Measurements from ENCODE around the gene LRMDA.

LRMDA gene

GRCh38 chr10:75864717-75865116, 433.3 kb downstream of the LRMDA start:
- TF ChIP-seq ZNF274 (IDR thresholded peaks at IDR 0.05; ENCODE audit: low read depth, low read length): no peak

GRCh38 chr10:75865413-75866299, 434.2 kb downstream of the LRMDA start:
- H3K4me3 ChIP-seq (ENCODE audit: low read length): no peak overlapping the region
- no peak for TF ChIP-seq ZNF274 (IDR thresholded peaks at IDR 0.05; ENCODE audit: low read depth, low read length)

More at GRCh38 chr10:75864717-75865116, 433.3 kb downstream of the LRMDA start:
- H3K4me3 ChIP-seq (ENCODE audit: low read length): no peak overlapping the region

GRCh38 chr10:75866300-75866625, 434.8 kb downstream of the LRMDA start:
- TF ChIP-seq ZNF274 (IDR thresholded peaks at IDR 0.05; ENCODE audit: low read depth, low read length): no peak

DNA sequence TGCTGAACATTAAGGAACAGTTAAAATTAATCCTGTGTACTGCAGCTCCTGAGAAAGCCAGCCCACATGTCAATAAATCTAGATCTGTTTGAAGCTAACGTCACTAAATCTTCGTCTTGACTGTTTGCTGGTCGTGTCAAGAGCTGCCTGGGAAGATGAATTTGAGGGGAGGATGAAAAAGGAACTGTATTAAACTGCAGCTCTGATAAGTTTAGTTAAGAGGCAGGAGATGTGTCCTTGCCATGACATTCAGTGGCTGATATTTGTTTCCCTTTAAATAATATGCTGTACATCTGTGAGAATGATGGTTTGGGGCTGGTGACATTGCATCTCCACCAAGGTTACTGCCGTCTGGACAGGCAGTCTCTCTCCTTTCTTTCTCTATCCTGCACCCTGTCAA, 435.3 kb downstream of the LRMDA start:
- TF ChIP-seq ZNF274 (IDR thresholded peaks at IDR 0.05; ENCODE audit: low read depth, low read length): no peak
- H3K4me3 ChIP-seq (ENCODE audit: low read length): no peak overlapping the region

More at GRCh38 chr10:75866300-75866625, 434.8 kb downstream of the LRMDA start:
- no peak overlapping the region for H3K4me3 ChIP-seq (ENCODE audit: low read length)

DNA sequence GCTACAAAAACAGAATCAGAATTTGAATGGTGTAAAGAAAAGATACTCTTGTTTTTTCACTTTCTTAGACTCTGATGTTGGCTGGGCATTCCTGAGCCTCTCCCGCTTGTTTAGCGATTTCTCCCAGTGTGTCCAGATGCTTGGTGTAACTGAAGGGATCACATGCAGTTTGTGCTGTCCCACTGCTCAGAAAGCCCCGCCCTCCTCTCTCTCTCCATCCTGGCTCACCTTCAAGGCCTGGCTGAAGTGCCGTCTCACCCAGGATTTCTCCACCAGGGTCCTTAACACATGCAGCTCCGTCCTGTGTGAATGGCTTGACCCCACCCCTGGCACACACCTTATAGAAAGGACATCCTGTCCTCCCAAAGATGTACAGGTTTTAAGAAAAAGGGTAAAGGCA, 437.1 kb downstream of the LRMDA start:
- TF ChIP-seq ZNF274 (IDR thresholded peaks at IDR 0.05; ENCODE audit: low read depth, low read length): no peak
- H3K4me3 ChIP-seq (ENCODE audit: low read length): no peak overlapping the region

DNA sequence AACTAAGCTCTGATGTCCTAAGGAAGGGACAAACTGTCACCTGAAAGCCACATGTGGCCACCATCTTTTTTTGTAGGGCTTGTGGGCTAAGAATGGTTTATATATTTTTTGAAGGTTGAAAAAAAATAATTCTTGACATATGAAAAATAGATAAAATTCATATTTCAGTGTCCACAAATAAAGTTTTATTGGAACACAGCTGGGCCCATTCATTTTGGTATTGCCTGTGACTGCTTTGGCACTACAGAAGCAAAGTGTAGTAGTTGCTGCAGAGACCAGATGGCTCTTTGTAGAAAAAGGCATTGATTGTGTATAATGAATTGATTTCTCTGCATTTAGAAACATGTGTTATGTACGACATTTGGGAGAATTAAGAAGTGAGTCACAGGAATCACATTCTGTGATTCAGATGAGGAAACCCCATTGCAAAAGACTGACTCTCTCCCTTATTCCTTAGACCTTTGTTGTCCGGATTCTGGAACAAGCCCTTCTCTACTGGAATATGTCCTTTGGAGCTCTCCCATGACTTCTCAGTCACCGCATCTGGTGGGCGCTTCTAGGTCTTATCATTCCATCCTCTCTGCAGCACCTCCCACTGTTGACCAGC, 438.7 kb downstream of the LRMDA start:
- TF ChIP-seq ZNF274 (IDR thresholded peaks at IDR 0.05; ENCODE audit: low read depth, low read length): no peak

GRCh38 chr10:75875740-75876139, 444.3 kb downstream of the LRMDA start:
- H3K4me3 ChIP-seq (ENCODE audit: low read length): no peak overlapping the region
- TF ChIP-seq ZNF274 (IDR thresholded peaks at IDR 0.05; ENCODE audit: low read depth, low read length): no peak

More for the DNA sequence above, 438.7 kb downstream of the LRMDA start:
- H3K4me3 ChIP-seq (ENCODE audit: low read length): no peak overlapping the region

DNA sequence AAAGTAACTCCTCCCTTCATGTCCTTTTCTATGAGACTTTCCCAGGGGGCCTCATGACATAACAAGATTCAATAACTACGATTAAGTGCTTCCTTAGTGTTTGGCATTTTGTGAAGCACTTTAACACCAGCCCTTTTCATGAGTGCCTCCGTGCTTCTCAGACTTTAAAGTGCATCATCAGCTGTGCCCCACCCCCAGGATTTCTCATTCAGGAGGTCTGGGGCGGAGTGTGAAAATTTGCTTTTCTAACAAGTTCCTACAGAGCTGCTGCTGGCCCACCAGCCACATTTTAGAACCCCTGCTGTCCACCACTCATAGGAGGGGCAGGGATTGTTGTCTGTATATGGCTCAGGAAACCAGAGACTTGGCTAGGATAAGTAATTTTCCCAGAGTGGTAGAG, 445.3 kb downstream of the LRMDA start:
- TF ChIP-seq ZNF274 (IDR thresholded peaks at IDR 0.05; ENCODE audit: low read depth, low read length): no peak
- H3K4me3 ChIP-seq (ENCODE audit: low read length): no peak overlapping the region

GRCh38 chr10:75877877-75878276, 446.5 kb downstream of the LRMDA start:
- TF ChIP-seq ZNF274 (IDR thresholded peaks at IDR 0.05; ENCODE audit: low read depth, low read length): no peak

DNA sequence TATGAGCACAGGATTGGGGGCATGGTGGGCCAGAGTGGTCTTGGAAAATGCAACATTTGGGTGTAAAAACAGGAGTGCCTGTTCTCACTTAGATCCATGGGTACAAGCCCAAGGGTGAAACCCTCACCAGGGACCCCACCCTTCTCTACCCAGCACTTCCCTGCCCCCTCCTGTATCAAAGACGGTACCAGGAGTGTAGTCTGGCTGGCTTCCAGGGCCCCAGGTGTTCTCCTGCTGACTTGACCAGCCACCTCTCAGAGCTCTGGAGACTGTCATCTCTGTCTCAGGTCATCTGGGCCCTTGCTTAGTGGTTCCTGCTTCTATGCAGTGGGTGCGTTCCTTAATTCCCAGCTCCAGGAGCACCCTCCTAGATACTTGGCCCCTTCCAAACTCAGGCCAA, 447.2 kb downstream of the LRMDA start:
- no peak for TF ChIP-seq ZNF274 (IDR thresholded peaks at IDR 0.05; ENCODE audit: low read depth, low read length)
- H3K4me3 ChIP-seq (ENCODE audit: low read length): no peak overlapping the region

More at GRCh38 chr10:75877877-75878276, 446.5 kb downstream of the LRMDA start:
- H3K4me3 ChIP-seq (ENCODE audit: low read length): no peak overlapping the region

DNA sequence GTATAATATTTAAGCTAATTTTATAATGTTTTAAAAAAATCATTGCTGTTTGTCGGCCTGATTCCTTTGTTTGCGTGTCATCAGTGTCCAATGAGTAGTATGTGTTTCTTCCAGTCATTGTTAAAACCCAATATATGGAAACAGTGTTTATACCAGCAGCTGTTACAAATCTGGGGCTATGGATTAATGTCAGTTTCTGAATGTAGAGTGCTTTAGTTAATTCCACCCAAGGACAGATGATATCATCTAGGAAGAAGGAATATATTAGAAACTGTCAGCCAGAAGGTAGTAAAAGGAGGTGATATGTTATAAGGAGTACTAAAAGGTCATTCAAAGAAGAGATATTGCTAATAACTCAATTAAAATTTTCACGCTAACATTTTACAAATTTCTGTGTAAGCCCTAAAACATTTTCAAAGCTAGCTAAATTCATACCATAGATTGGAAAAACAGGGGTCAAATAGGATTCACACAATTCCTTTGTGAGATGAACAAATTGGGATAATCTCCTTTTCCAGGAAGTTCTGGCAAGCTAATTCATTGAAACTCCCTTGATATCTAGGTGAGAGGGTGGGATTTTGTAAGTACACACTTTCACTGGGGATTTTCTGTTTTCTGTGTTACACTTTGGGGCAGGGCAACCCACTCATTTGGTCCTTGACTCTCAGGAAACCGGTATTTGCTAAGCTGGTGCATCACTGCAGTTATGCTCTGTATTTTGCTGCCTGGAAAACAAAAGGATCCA, 448.8 kb downstream of the LRMDA start:
- H3K4me3 ChIP-seq (ENCODE audit: low read length): no peak overlapping the region
- no peak for TF ChIP-seq ZNF274 (IDR thresholded peaks at IDR 0.05; ENCODE audit: low read depth, low read length)

DNA sequence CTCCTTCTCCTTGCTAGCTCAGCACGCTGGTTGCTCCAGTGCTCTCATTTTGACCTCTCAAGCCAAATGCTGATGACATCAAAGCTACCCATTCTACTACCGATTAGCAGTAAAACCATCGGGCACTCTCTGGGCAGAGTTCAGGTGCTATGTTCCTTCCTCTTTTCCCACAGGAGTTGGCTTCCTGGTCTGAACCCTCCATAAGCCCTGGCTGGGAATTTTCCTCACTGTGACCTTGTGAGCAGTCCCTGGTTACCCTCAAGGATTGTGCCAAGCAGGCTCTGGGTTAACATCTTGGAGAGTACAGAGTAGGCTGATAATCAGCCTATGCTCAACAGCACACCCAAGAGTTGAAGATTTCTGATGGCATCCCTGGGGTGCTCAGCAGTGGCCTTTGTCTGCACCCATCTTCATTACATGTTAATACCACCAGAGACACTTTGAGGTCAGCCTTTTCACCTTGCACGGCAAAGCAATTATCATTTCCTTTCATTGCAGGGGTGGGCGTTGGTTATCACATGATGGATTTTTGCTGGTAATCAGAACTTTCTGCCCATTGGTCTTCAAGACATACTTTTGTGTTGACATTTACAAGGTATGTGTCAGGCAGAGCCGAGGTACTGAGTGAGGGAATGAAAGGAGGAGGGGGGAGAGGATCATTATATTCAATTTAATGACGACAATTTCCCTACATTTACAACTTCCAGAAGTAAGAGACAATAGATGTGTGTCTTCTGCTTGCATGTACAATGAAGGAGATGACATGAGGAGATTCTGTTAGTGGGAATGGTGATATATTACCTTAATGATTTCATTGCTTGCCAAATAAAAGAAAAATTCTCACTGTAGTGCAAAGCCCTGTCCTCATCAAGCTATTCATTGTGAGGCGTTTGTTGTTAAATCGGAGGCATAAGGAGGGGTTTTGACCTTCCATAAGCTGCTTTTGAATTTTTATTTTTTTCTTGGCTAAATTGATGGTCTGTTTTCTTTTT, 452.0 kb downstream of the LRMDA start:
- no peak overlapping the region for H3K4me3 ChIP-seq (ENCODE audit: low read length)
- no peak for TF ChIP-seq ZNF274 (IDR thresholded peaks at IDR 0.05; ENCODE audit: low read depth, low read length)

DNA sequence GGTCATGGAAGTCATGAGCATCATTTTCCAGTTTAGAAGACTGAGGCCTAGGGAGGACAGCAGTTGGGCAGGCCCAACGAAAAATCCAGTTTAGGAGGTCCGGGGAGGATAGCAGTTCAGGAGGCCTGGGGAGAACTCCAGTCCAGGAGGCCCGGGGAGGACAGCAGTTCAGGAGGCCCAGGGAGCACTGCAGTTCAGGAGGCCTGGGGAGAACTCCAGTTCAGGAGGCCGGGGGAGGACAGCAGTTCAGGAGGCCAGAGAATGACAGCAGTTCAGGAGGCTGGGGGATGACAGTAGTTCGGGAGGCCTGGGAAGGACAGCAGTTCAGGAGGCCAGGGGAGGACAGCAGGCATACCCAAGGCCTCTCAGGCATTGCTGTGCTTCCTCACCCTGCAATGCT, 453.4 kb downstream of the LRMDA start:
- H3K4me3 ChIP-seq (ENCODE audit: low read length): no peak overlapping the region
- no peak for TF ChIP-seq ZNF274 (IDR thresholded peaks at IDR 0.05; ENCODE audit: low read depth, low read length)

Measured in GM08714 (cell line).